K562 (cell line): ENCODE measurements around the gene RETSAT. TPM values are rescaled to one million over a fixed set of nuclear protein-coding genes. Genes with fewer than 3 reads are reported as not detected.
A peak's percentile ranks its signal among the peaks of the same experiment; 100 is the strongest.

Experiments
- ATAC-seq: fragments of 200-7000 bp; cut with Tn5 transposase; 3 replicates; pipeline ENCODE4 v1.9.1; 2020; ENCODE audit warnings: moderate library complexity
- BruUV-seq: library from RNA; stranded (reverse); fragments of 400-500 nt; replicated peaks from 2 replicates; lab custom pipeline; 2021; lab: Mats Ljungman, UMichigan
- CTCF ChIA-PET: fragments of 300-600 bp; formaldehyde crosslinking; extraction: SDS; loops from one replicate; lab custom pipeline; 2021; ENCODE audit warnings: low intra/inter-chr PET ratio; lab: Yijun Ruan, JAX
- POLR2A ChIA-PET: fragments of 300-600, 350-650 bp; sonication (Branson Sonifier 250); formaldehyde crosslinking; extraction: SDS; loops from one replicate; lab custom pipeline; 2021; ENCODE audit warnings: antibody characterized with exemption, inconsistent platforms; lab: Yijun Ruan, JAX
- DNase-seq, 4 experiments: peaks; one replicate each; pipeline versions ENCODE4 v3.0.0 to v3.0.0-alpha.2; 2011 to 2018; ENCODE audit warnings: low spot score in 3 of 4, mixed read lengths in 3 of 4; ENCODE audit errors: extremely low read depth in 1 of 4
- FAIRE-seq: peaks from 2 replicates; lab custom pipeline; 2011; peaks lifted over from hg19 to GRCh38; lab: Jason Lieb, UNC
- H2AFZ ChIP-seq: 2 replicates; pipeline ENCODE4 v1.6.0; 2011; ENCODE audit warnings: low read depth, low read length, control low read depth, inconsistent platforms
- H3K27ac ChIP-seq: fragments of 200-600 bp; 3 replicates; pipeline ENCODE4 v1.8.0; 2011; ENCODE audit warnings: low read depth, mild to moderate bottlenecking, control low read depth, inconsistent platforms, low read length, moderate library complexity, mixed read lengths; ENCODE audit errors: extremely low read depth
- H3K27me3 ChIP-seq, 2 experiments: fragments of 300-600 bp in 1 of 2; 2 replicates in 1 of 2; 3 replicates in 1 of 2; pipeline versions ENCODE4 v1.6.0 to v1.8.0; 2011; ENCODE audit warnings: inconsistent platforms in 2 of 2, low read length in 2 of 2, mild to moderate bottlenecking in 1 of 2, mixed read lengths in 1 of 2, moderate library complexity in 1 of 2; ENCODE audit not compliant: control insufficient read depth in 2 of 2, insufficient read depth in 2 of 2
- H3K36me3 ChIP-seq: fragments of 300-600 bp; 3 replicates; pipeline ENCODE4 v1.8.0; 2011; ENCODE audit warnings: mild to moderate bottlenecking, low read length, inconsistent platforms; ENCODE audit not compliant: control insufficient read depth, insufficient read depth
- H3K4me1 ChIP-seq, 2 experiments: fragments of 200-600 bp in 1 of 2; replicated peaks in 1 of 2; 2 replicates in 1 of 2; 3 replicates in 1 of 2; pipeline versions ENCODE4 v1.5.1 to v1.8.0; 2011; ENCODE audit warnings: inconsistent platforms in 2 of 2, low read length in 2 of 2, mild to moderate bottlenecking in 1 of 2, mixed read lengths in 1 of 2, moderate library complexity in 1 of 2; ENCODE audit not compliant: control insufficient read depth in 2 of 2, insufficient read depth in 2 of 2
- H3K4me2 ChIP-seq: 2 replicates; pipeline ENCODE4 v1.6.1; 2011; ENCODE audit warnings: low read length, control low read depth, inconsistent platforms, mixed read lengths; ENCODE audit not compliant: insufficient read depth
- H3K4me3 ChIP-seq: fragments of 200-600 bp; sonication (generic), shearing (Covaris generic); 2 replicates; pipeline ENCODE4 v1.5.1; 2016; ENCODE audit warnings: control low read depth, inconsistent platforms
- H3K79me2 ChIP-seq: fragments of 200-600 bp; 3 replicates; pipeline ENCODE4 v1.8.0; 2011; ENCODE audit warnings: low read length, inconsistent platforms; ENCODE audit not compliant: control insufficient read depth, insufficient read depth
- H3K9ac ChIP-seq, 2 experiments: 2 replicates each; pipeline versions ENCODE4 v1.6.0 to v1.6.1; 2011; ENCODE audit warnings: low read depth in 2 of 2, low read length in 2 of 2, control low read depth in 1 of 2, inconsistent platforms in 1 of 2, mild to moderate bottlenecking in 1 of 2, mixed read lengths in 1 of 2; ENCODE audit not compliant: insufficient read depth in 1 of 2
- H3K9me1 ChIP-seq: one replicate; pipeline ENCODE4 v1.6.0; 2011; ENCODE audit warnings: inconsistent platforms, mild to moderate bottlenecking, low read length, moderate library complexity; ENCODE audit not compliant: control insufficient read depth, insufficient read depth
- H3K9me3 ChIP-seq: replicated peaks from 2 replicates; pipeline ENCODE4 v1.5.1; 2011; ENCODE audit warnings: low read depth, low read length, inconsistent platforms; ENCODE audit not compliant: control insufficient read depth, insufficient read depth
- H4K20me1 ChIP-seq: replicated peaks from 2 replicates; pipeline ENCODE4 v1.6.1; 2011; ENCODE audit warnings: low read length, inconsistent platforms, mixed read lengths; ENCODE audit not compliant: control insufficient read depth, insufficient read depth
- DIDO1 ChIP-seq: fragments of 450-650 bp; IDR thresholded peaks from 2 replicates; pipeline ENCODE4 v1.6.1; 2016; ENCODE audit warnings: low read depth, missing biosample characterization, missing genetic modification characterization
- PHF20 ChIP-seq: fragments of 450-650 bp; IDR thresholded peaks from 2 replicates; pipeline ENCODE4 v1.6.1; 2018; ENCODE audit not compliant: partially characterized antibody
- RAD21 ChIP-seq, 2 experiments: fragments of 250-450 bp in 1 of 2; fragments of 450-650 bp in 1 of 2; sonication (Bioruptor Pico) in 1 of 2; formaldehyde crosslinking in 1 of 2; IDR thresholded peaks in 1 of 2; conservative IDR thresholded peaks in 1 of 2; 2 replicates each; pipeline versions ENCODE4 v1.4.0 to v1.8.0; 2020 to 2022; ENCODE audit warnings: mild to moderate bottlenecking in 2 of 2, moderate library complexity in 1 of 2
- RREB1 ChIP-seq: fragments of 250-450 bp; sonication (Bioruptor Pico); IDR thresholded peaks from 2 replicates; pipeline ENCODE4 v1.4.0; 2020
- SAFB2 ChIP-seq: fragments of 200-400 bp; formaldehyde crosslinking; IDR thresholded peaks from 2 replicates; pipeline ENCODE4 v1.6.1; 2018; ENCODE audit warnings: borderline replicate concordance, low read length, low read depth, moderate library complexity; ENCODE audit not compliant: severe bottlenecking
- YY1 ChIP-seq, 3 experiments: IDR thresholded peaks; 2 replicates each; pipeline ENCODE4 v1.6.1; 2011; ENCODE audit warnings: low read length in 2 of 3, mild to moderate bottlenecking in 2 of 3, moderate library complexity in 2 of 3, borderline replicate concordance in 1 of 3, control low read depth in 1 of 3, low read depth in 1 of 3; ENCODE audit not compliant: insufficient read depth in 3 of 3, insufficient replicate concordance in 2 of 3, control insufficient read depth in 1 of 3, insufficient read length in 1 of 3; ENCODE audit errors: extremely low read depth in 1 of 3
- ZNF511 ChIP-seq: sonication (generic); formaldehyde crosslinking; IDR thresholded peaks from 2 replicates; pipeline ENCODE4 v1.8.0; 2022; ENCODE audit warnings: mild to moderate bottlenecking, missing genetic modification reagents
- WGBS: fragments of 100-300 bp; shearing (Covaris generic); methylation state at CpG from one replicate; pipeline ENCODE4 v1.1.6; 2016; ENCODE audit warnings: low coverage, mixed read lengths; ENCODE audit not compliant: insufficient coverage; ENCODE audit errors: missing lambda C conversion rate; 5-methylcytosine and 5-hydroxymethylcytosine counted together
- in situ Hi-C: fragments of 300-500 bp; cut with MboI; formaldehyde crosslinking; loops from 4 replicates; pipeline ENCODE4 v1.15.0; 2018; ENCODE audit warnings: inconsistent platforms, mixed read lengths
- intact Hi-C: fragments of 100-400 bp; cut with micrococcal nuclease; formaldehyde crosslinking; loops from 2 replicates; pipeline ENCODE4 v1.14.2; 2022
- polyA plus RNA-seq, 8 experiments: library from polyadenylated mRNA; depleted of rRNA in 4 of 8; stranded (reverse) in 5 of 8; unstranded in 3 of 8; fragments of >200 nt; fragmentation: Nextera tagmentation in 2 of 8; fragmentation: Illumina TruSeq in 1 of 8; extraction: Ambion mirVana in 2 of 8; extraction: Trizol in 1 of 8; gene quantifications; 2 replicates each; pipeline versions ENCODE4 v1.2.1 to v1.2.3, GENCODE V29; 2011 to 2014; ENCODE audit warnings: inconsistent platforms in 1 of 8, missing spikeins in 1 of 8
- total RNA-seq, 7 experiments: library from RNA; depleted of rRNA in 6 of 7; stranded (reverse); fragments of >200 nt in 6 of 7; fragmentation: Illumina TruSeq in 2 of 7; extraction: Trizol in 2 of 7; gene quantifications; 2 replicates each; pipeline versions ENCODE4 v1.2.1 to v1.2.3, GENCODE V29; 2011 to 2021; ENCODE audit warnings: low replicate concordance in 1 of 7

RETSAT gene
- total and polyA plus RNA-seq, 9 of the 15 experiments (the other 6 are each of a cell fraction or from before 2014, with no cell fraction given): 1.9 to 21.6 (median 16.5) TPM

GRCh38 chr2:85355521-85355920, 1.2 kb upstream of the RETSAT start:
- H3K79me2 ChIP-seq: peaks cover 32% of the 10 kb centered on the region

GRCh38 chr2:85355073-85355410, 714 bp upstream of the RETSAT start:
- ChIA-PET CTCF (no interaction called here), POLR2A (interaction anchor here (0.7 to 2.5 kb wide), 12 partner anchors 10 to 240 kb away, joined by 3 to 15 read pairs (median 6); partner anchors contain the start of genes MAT2A and RNF181)
- H3K27me3 ChIP-seq: no peaks in the 10 kb centered on the region
- no peak for FAIRE-seq
- H2AFZ ChIP-seq: peak overlapping the region; percentile 97
- peak; percentile 4 for ATAC-seq
- TSS peak; percentile 75 for BruUV-seq
- H4K20me1 ChIP-seq: no peaks in the 10 kb centered on the region
- peaks cover 32% of the 10 kb centered on the region for H3K79me2 ChIP-seq
- H3K27ac ChIP-seq: peak overlapping the region; percentile 84
- no peaks in the 10 kb centered on the region for H3K9me3 ChIP-seq
- in situ Hi-C loops: no loop called here
- peaks cover 51% of the 10 kb centered on the region; the same call in 2 of the 3 replicates for H3K36me3 ChIP-seq
- DNase-seq: peak in 2 of 4 experiments; percentile 11 to 24
- no peaks in the 10 kb centered on the region for H3K9me1 ChIP-seq
- peak overlapping the region; percentile 100 for H3K4me2 ChIP-seq
- peak overlapping the region; percentile 83 for H3K4me3 ChIP-seq
- 4% methylated on average over 10 of the region's 10 CpGs for WGBS
- intact Hi-C loops: no loop called here
- peak overlapping the region; percentile 91 to 94 for H3K9ac ChIP-seq
- H3K4me1 ChIP-seq: peaks cover 9 to 15% of the 10 kb centered on the region in 2 experiments
- TF ChIP-seq PHF20 (no peak), RREB1 (0 out of 2 replicates have a peak, but pooled peaks have one; percentile 34), RAD21 (CRISPR knock-in tag; conservative IDR thresholded peaks at IDR 0.05 in 1 of 2, IDR thresholded peaks at IDR 0.05 in 1 of 2) (no peak), SAFB2 (no peak), DIDO1 (tag) (0 out of 2 replicates have a peak, but pooled peaks have one; percentile 5)

More at GRCh38 chr2:85355521-85355920, 1.2 kb upstream of the RETSAT start:
- Histone ChIP-seq H3K36me3 (peaks cover 47% of the 10 kb centered on the region; the same call in 2 of the 3 replicates), H3K27me3 (no peaks in the 10 kb centered on the region), H3K4me1 (peaks cover 9 to 15% of the 10 kb centered on the region in 2 experiments), H3K4me3 (peak overlapping the region; percentile 83), H2AFZ (peak overlapping the region; percentile 97; the same call in 1 of the 2 replicates), H3K9ac (peak overlapping the region; percentile 91 to 94), H3K9me1 (no peaks in the 10 kb centered on the region), H3K4me2 (peak overlapping the region; percentile 100), H3K9me3 (no peaks in the 10 kb centered on the region), H3K27ac (peak overlapping the region; percentile 84; the same call in 2 of the 3 replicates), H4K20me1 (no peaks in the 10 kb centered on the region)
- BruUV-seq: no TSS peak
- DNase-seq (no peak), FAIRE-seq (no peak), ATAC-seq (no peak)
- WGBS: 54% methylated on average over 3 of the region's 3 CpGs
- peak in 1 of 3 experiments; percentile 14 for TF ChIP-seq YY1 (IDR thresholded peaks at IDR 0.05; ENCODE audit: borderline replicate concordance in 1 of 3, control insufficient read depth in 1 of 3, extremely low read depth in 1 of 3, insufficient read depth in 3 of 3, insufficient read length in 1 of 3, insufficient replicate concordance in 2 of 3, low read depth in 1 of 3, low read length in 2 of 3)
- no peak for TF ChIP-seq ZNF511
- ChIA-PET POLR2A (interaction anchor here (1.2 to 2.5 kb wide), 6 partner anchors 10 to 240 kb away, joined by 6 to 15 read pairs (median 8); partner anchors contain the start of genes MAT2A and RNF181), CTCF (no interaction called here)
- intact Hi-C loops: no loop called here
- in situ Hi-C loops: no loop called here
